WTC11 (cell line): Measurements from ENCODE around the gene GLYAT.

Experiments
- TF ChIP-seq, protein P1 (sequence below): fragments of 200-600 bp; IDR thresholded peaks from 2 replicates; pipeline ENCODE4 v1.8.0; 2022; ENCODE audit warnings: antibody characterized with exemption
- TF ChIP-seq, protein P2 (sequence below): sonication (generic); formaldehyde crosslinking; IDR thresholded peaks from 2 replicates; pipeline ENCODE4 v1.8.0; 2022; ENCODE audit warnings: mild to moderate bottlenecking, missing genetic modification reagents

DNA sequence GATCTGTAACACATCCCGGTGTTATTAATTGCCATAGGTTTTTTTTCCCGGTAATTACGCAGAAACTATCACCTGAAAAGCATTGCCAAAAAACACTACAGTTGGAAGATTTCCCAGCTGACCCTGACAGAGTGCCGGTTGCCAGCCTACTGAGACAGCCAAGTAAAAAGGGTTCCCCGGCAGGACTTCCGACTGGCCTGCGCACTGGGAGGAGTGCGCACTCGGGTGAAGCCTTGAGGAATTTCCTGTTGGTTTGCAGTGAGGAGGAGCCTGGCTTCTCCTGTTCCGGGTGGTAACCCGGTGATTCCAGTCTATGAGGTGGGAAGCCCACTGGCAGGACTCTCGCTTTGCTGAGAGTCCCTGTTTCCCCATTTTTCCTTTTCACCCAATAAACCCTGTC, 57.1 kb downstream of the GLYAT start:
- TF ChIP-seq, protein P1, sequence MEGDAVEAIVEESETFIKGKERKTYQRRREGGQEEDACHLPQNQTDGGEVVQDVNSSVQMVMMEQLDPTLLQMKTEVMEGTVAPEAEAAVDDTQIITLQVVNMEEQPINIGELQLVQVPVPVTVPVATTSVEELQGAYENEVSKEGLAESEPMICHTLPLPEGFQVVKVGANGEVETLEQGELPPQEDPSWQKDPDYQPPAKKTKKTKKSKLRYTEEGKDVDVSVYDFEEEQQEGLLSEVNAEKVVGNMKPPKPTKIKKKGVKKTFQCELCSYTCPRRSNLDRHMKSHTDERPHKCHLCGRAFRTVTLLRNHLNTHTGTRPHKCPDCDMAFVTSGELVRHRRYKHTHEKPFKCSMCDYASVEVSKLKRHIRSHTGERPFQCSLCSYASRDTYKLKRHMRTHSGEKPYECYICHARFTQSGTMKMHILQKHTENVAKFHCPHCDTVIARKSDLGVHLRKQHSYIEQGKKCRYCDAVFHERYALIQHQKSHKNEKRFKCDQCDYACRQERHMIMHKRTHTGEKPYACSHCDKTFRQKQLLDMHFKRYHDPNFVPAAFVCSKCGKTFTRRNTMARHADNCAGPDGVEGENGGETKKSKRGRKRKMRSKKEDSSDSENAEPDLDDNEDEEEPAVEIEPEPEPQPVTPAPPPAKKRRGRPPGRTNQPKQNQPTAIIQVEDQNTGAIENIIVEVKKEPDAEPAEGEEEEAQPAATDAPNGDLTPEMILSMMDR, result no peak
- TF ChIP-seq, protein P2, sequence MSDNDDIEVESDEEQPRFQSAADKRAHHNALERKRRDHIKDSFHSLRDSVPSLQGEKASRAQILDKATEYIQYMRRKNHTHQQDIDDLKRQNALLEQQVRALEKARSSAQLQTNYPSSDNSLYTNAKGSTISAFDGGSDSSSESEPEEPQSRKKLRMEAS (CRISPR knock-in tag), result no peak
